ENCODE measurements around the gene MYOM3. TPM values are rescaled to one million over a fixed set of nuclear protein-coding genes. Genes with fewer than 3 reads are reported as not detected.

MYOM3 gene
- polyA plus RNA-seq, 1 experiment, result not detected

- no peak overlapping the region for H3K4me3 ChIP-seq (ENCODE audit: low read depth, low read length)
- DNase-seq (ENCODE audit: low read depth, low spot score), result no peak
- CTCF ChIA-PET, result no interaction called here
- H3K27me3 ChIP-seq (ENCODE audit: control insufficient read depth, insufficient read depth, low read length), result peaks cover 9% of the 10 kb centered on the region
- TF ChIP-seq CTCF (IDR thresholded peaks at IDR 0.05; ENCODE audit: low read depth, low read length), result no peak
- no peaks in the 10 kb centered on the region for H3K9me3 ChIP-seq (ENCODE audit: control insufficient read depth, insufficient read depth, low read length)
- POLR2A ChIA-PET, result no interaction called here
- H3K27ac ChIP-seq (ENCODE audit: low read depth, low read length), result no peak overlapping the region
These were observed 9.0 kb upstream of the MYOM3 start for GRCh38 chr1:24120965-24121364.

DNA sequence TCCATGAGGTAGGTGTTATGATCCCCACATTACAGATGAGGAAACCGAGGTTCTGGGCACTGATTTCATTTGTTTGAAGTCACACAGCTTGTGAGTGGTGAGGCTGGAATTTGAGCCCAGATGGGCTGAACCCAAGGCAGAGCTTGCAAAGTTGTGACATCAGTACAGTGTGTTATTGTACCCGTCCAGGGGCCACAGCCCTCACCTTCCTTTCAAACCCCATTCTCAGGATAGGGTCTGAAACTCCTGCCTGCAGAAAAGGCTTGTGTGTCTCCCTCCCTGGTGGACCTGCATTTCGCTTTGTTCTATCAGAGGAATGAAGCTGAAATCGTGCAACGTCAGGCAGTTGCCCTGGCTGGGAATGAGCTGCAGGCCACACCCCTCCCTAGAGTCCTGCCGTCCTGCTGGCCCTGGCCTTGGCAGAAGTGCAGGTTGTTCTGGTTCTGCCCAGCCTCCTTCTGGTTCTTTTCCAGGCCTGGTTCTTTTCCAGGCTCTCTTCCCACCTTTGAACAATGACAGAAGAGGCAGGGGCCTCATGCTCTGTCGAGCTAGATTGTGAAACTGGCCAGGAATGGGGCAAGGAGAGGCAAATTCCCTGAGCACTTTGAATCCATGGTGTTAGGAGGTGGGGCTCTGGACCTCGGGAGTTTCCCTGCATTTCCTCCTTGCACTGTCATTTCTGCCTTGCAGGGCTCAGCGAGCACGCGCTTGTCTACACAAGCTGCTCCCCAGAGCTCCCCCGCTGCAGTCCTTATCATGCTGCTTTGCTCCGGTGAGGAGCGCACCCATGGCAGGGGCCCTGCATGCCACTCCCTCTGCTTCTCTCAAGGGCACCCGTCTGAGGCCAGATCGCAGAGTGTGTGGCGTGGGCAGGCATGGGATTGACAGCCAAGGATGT is 8.2 kb upstream of the MYOM3 start:
- no peak overlapping the region for H3K27ac ChIP-seq (ENCODE audit: low read depth, low read length)
- TF ChIP-seq CTCF (IDR thresholded peaks at IDR 0.05; ENCODE audit: low read depth, low read length), result no peak
- no peaks in the 10 kb centered on the region for H3K9me3 ChIP-seq (ENCODE audit: control insufficient read depth, insufficient read depth, low read length)
- H3K4me3 ChIP-seq (ENCODE audit: low read depth, low read length), result no peak overlapping the region
- no peak for DNase-seq (ENCODE audit: low read depth, low spot score)
- peaks cover 9% of the 10 kb centered on the region for H3K27me3 ChIP-seq (ENCODE audit: control insufficient read depth, insufficient read depth, low read length)
- CTCF ChIA-PET, result interaction anchor here (1.0 kb wide), 2 partner anchors 49 to 79 kb away, joined by 3 to 4 read pairs; no protein-coding TSS in a partner anchor
- POLR2A ChIA-PET, result no interaction called here

DNA sequence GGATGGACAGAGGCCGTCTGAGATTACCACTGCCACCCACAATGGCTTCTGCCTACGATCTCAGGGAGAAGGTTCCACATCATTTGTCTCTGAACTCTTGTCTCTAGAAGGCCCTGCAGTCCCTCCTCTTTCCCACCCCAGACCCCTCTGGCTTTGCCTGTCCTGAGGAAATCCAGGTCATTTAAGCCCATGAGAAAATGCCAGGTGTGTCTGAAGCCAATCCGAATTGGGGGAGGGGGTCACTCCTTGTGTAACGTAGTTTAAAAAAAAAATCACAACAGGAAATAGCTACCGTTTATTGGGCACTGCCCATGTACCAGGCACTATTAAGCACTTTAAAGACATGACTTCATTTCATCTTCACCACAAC is 7.5 kb upstream of the MYOM3 start:
- TF ChIP-seq CTCF (IDR thresholded peaks at IDR 0.05; ENCODE audit: low read depth, low read length), result no peak
- Histone ChIP-seq H3K9me3 (ENCODE audit: control insufficient read depth, insufficient read depth, low read length) (no peaks in the 10 kb centered on the region), H3K27ac (ENCODE audit: low read depth, low read length) (no peak overlapping the region), H3K4me3 (ENCODE audit: low read depth, low read length) (no peak overlapping the region), H3K27me3 (ENCODE audit: control insufficient read depth, insufficient read depth, low read length) (peaks cover 9% of the 10 kb centered on the region)
- ChIA-PET CTCF (interaction anchor here (1.0 kb wide), 2 partner anchors 48 to 79 kb away, joined by 3 to 4 read pairs; no protein-coding TSS in a partner anchor), POLR2A (no interaction called here)
- DNase-seq (ENCODE audit: low read depth, low spot score), result no peak

- H3K27ac ChIP-seq (ENCODE audit: low read depth, low read length), result no peak overlapping the region
- H3K9me3 ChIP-seq (ENCODE audit: control insufficient read depth, insufficient read depth, low read length), result no peaks in the 10 kb centered on the region
- DNase-seq (ENCODE audit: low read depth, low spot score), result no peak
- H3K27me3 ChIP-seq (ENCODE audit: control insufficient read depth, insufficient read depth, low read length), result peaks cover 13% of the 10 kb centered on the region
- POLR2A ChIA-PET, result no interaction called here
- H3K4me3 ChIP-seq (ENCODE audit: low read depth, low read length), result no peak overlapping the region
- TF ChIP-seq CTCF (IDR thresholded peaks at IDR 0.05; ENCODE audit: low read depth, low read length), result no peak
- CTCF ChIA-PET, result no interaction called here
These were observed 6.7 kb upstream of the MYOM3 start for GRCh38 chr1:24118410-24119242.
